Measurements from ENCODE around the gene ETAA1. TPM values are rescaled to one million over a fixed set of nuclear protein-coding genes. Genes with fewer than 3 reads are reported as not detected.

The ETAA1 gene
- total and polyA plus RNA-seq, 2 of the 8 experiments (the other 6 are each of a cell fraction or from before 2014, with no cell fraction given): 5.9 to 27.1 TPM

DNA sequence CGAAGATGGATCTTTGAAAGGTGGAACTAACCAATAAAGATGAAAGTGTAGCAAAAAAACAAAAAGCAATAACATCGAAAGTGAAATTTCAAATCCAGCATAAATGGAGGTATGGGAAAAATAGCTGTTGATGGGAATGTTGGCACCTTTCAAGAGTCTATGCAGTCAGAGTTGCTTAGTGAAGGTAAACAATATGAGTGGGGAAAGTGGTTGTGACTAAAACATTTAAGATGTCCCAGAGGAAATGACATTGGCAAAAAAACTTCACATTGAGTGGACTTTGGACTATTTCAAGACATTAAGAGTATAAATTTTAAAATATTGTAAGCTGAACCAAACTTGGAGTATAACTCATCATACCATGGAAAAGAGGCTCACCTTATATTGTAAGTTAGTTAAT is 17.7 kb downstream of the ETAA1 start:
- CTCF ChIA-PET (ENCODE audit: partially characterized antibody): no interaction called here
- H3K4me1 ChIP-seq (replicated peaks in 1 of 4; ENCODE audit: control insufficient read depth in 3 of 4, insufficient read depth in 4 of 4, low read length in 3 of 4): no peaks in the 10 kb centered on the region
- DNase-seq (ENCODE audit: low read depth in 1 of 2, low spot score in 2 of 2): no peak
- no peaks in the 10 kb centered on the region for H3K23me2 ChIP-seq (ENCODE audit: low read depth, low read length)
- POLR2A ChIA-PET (ENCODE audit: partially characterized antibody): no interaction called here
- H2BK120ac ChIP-seq (replicated peaks; ENCODE audit: low read depth, low read length): no peak overlapping the region
- no peaks in the 10 kb centered on the region for H3K9me3 ChIP-seq (ENCODE audit: insufficient read depth in 2 of 2, low read depth in 1 of 2, low read length in 1 of 2)
- H2BK20ac ChIP-seq (ENCODE audit: low read length): no peak overlapping the region
- H3K27me3 ChIP-seq (replicated peaks in 1 of 4; ENCODE audit: control insufficient read depth in 3 of 4, extremely low read depth in 1 of 4, insufficient read depth in 3 of 4, low read length in 3 of 4): no peaks in the 10 kb centered on the region
- H3K36me3 ChIP-seq (ENCODE audit: control insufficient read depth in 2 of 4, insufficient read depth in 4 of 4, low read length in 3 of 4): peaks cover 0 to 13% (median 4%) of the 10 kb centered on the region in 4 experiments; a peak in 2 of 8 replicates
- H2BK5ac ChIP-seq (ENCODE audit: low read depth, low read length): no peak overlapping the region
- 92% methylated on average over 2 of the region's 2 CpGs; no CpG with 5 or more reads in 1 of the 2 experiments for WGBS, 2 experiments (ENCODE audit: extremely low coverage in 1 of 2, insufficient coverage in 1 of 2, insufficient read length in 1 of 2, insufficient replicate concordance in 2 of 2, low coverage in 1 of 2, low lambda C conversion rate in 2 of 2, missing lambda C conversion rate in 1 of 2)
- no peak overlapping the region for H2BK12ac ChIP-seq (ENCODE audit: low read depth, low read length)
- no peak for FAIRE-seq
- no peak overlapping the region for H2AFZ ChIP-seq (ENCODE audit: low read length)
- no peak overlapping the region for H3K18ac ChIP-seq (ENCODE audit: extremely low read depth, low read length)
- no peak overlapping the region for H4K91ac ChIP-seq (replicated peaks; ENCODE audit: insufficient read length, low read length)
- no peak overlapping the region for H3K9ac ChIP-seq (replicated peaks in 1 of 4; ENCODE audit: extremely low read depth in 1 of 4, low read depth in 3 of 4, low read length in 3 of 4)
- no peak overlapping the region for H3K23ac ChIP-seq (ENCODE audit: insufficient read length)
- H3K4me3 ChIP-seq (ENCODE audit: extremely low read depth in 1 of 4, insufficient read depth in 2 of 4, low read depth in 3 of 4, low read length in 4 of 4): no peak overlapping the region
- no peaks in the 10 kb centered on the region for H3K79me2 ChIP-seq (ENCODE audit: control insufficient read depth in 1 of 2, insufficient read depth in 2 of 2, low read length in 2 of 2)
- H2BK15ac ChIP-seq (ENCODE audit: low read length): no peak overlapping the region
- H3K27ac ChIP-seq (ENCODE audit: low read depth, low read length): no peak overlapping the region
- no peak overlapping the region for H4K8ac ChIP-seq (ENCODE audit: extremely low read depth, insufficient read depth, low read length)
- H3K4me2 ChIP-seq (ENCODE audit: insufficient read depth in 1 of 2, low read depth in 2 of 2, low read length in 2 of 2): no peak overlapping the region
- H2AK5ac ChIP-seq (ENCODE audit: low read depth, low read length): no peak overlapping the region
- no peak overlapping the region for H3K4ac ChIP-seq (replicated peaks; ENCODE audit: insufficient read length, low read depth, low read length)
- no peak overlapping the region for H3K14ac ChIP-seq (ENCODE audit: insufficient read length)
- H3K56ac ChIP-seq (replicated peaks; ENCODE audit: insufficient read length, low read depth, low read length): no peak overlapping the region
- no peak for TF ChIP-seq CTBP2 (IDR thresholded peaks at IDR 0.05; ENCODE audit: borderline replicate concordance, insufficient read depth, insufficient read length, low read length)
- H4K20me1 ChIP-seq (replicated peaks in 1 of 2; ENCODE audit: control insufficient read depth in 1 of 2, insufficient read depth in 2 of 2, low read length in 2 of 2): no peaks in the 10 kb centered on the region
- no peaks in the 10 kb centered on the region for H3K79me1 ChIP-seq (ENCODE audit: low read depth, low read length)
- no peak overlapping the region for H4K5ac ChIP-seq (ENCODE audit: insufficient read length, low read depth, low read length)

Measured in H1 (cell line).